ENCODE data around the gene AHSA1. TPM values are rescaled to one million over a fixed set of nuclear protein-coding genes. Genes with fewer than 3 reads are reported as not detected.

AHSA1 gene

GRCh38 chr14:77516126-77516525 lies 58.2 kb downstream of the AHSA1 start:
- no peaks in the 10 kb centered on the region for H3K27me3 ChIP-seq (ENCODE audit: control insufficient read depth, insufficient read depth, low read length)
- H3K36me3 ChIP-seq (ENCODE audit: insufficient read depth, low read length): peaks cover 53% of the 10 kb centered on the region
- H3K4me1 ChIP-seq (ENCODE audit: control insufficient read depth, insufficient read depth, low read length): no peaks in the 10 kb centered on the region
- no peak overlapping the region for H3K4me3 ChIP-seq (ENCODE audit: low read length)
- H3K9me3 ChIP-seq (replicated peaks; ENCODE audit: low read length): no peaks in the 10 kb centered on the region
- no peak overlapping the region for H3K9ac ChIP-seq (ENCODE audit: low read depth, low read length)
- no peak overlapping the region for H3K4me2 ChIP-seq (ENCODE audit: low read length)

Small RNA genes within 50 kb of the gene (small RNA-seq; reads per million reads assigned to genes)
- not detected for gene RF00404

Measured in skeletal muscle satellite cell (primary cell).